Spleen (tissue), 11 donors: ENCODE results near the gene VDAC2. TPM values are rescaled to one million over a fixed set of nuclear protein-coding genes. Genes with fewer than 3 reads are reported as not detected.

Experiments
- DNase-seq: peaks from one replicate; pipeline ENCODE4 v3.0.0-alpha.2; 2020
- H3K27ac ChIP-seq, 8 donors: fragments of 200-600 bp; sonication (generic) in 7 of 8; 1 replicate in 4 of 8; 2 replicates in 4 of 8; pipeline versions ENCODE4 v1.5.0 to v1.8.0; 2016 to 2021; ENCODE audit warnings: inconsistent platforms in 4 of 8, mild to moderate bottlenecking in 4 of 8, moderate library complexity in 1 of 8
- H3K27me3 ChIP-seq, 7 donors: fragments of 200-600 bp; sonication (generic) in 6 of 7; replicated peaks in 1 of 7; 1 replicate in 4 of 7; 2 replicates in 3 of 7; pipeline versions ENCODE4 v1.5.0 to v1.8.0; 2016 to 2021; ENCODE audit warnings: inconsistent platforms in 3 of 7, mild to moderate bottlenecking in 1 of 7
- H3K36me3 ChIP-seq, 6 donors: fragments of 200-600 bp; sonication (generic) in 5 of 6; 1 replicate in 4 of 6; 2 replicates in 2 of 6; pipeline versions ENCODE4 v1.5.0 to v1.8.0; 2016 to 2021; ENCODE audit warnings: inconsistent platforms in 2 of 6
- H3K4me1 ChIP-seq, 6 donors: fragments of 200-600 bp; sonication (generic) in 5 of 6; 1 replicate in 3 of 6; 2 replicates in 3 of 6; pipeline versions ENCODE4 v1.5.0 to v1.8.0; 2016 to 2021; ENCODE audit warnings: inconsistent platforms in 3 of 6
- H3K4me3 ChIP-seq, 8 donors: fragments of 200-600 bp; sonication (generic) in 7 of 8; 1 replicate in 4 of 8; 2 replicates in 4 of 8; pipeline versions ENCODE4 v1.5.0 to v1.8.0; 2016 to 2021; ENCODE audit warnings: inconsistent platforms in 4 of 8, mild to moderate bottlenecking in 4 of 8, moderate library complexity in 2 of 8
- H3K9me3 ChIP-seq, 8 donors: fragments of 200-600 bp; sonication (generic) in 7 of 8; 1 replicate in 4 of 8; 2 replicates in 4 of 8; pipeline versions ENCODE4 v1.5.0 to v1.8.0; 2016 to 2021; ENCODE audit warnings: inconsistent platforms in 4 of 8
- POLR2A ChIP-seq, 3 donors: fragments of 450-650 bp; IDR thresholded peaks; one replicate each; pipeline ENCODE4 v1.5.1; 2017; ENCODE audit warnings: antibody characterized with exemption in 3 of 3, mild to moderate bottlenecking in 1 of 3
- POLR2AphosphoS5 ChIP-seq, 3 donors: sonication (generic); formaldehyde crosslinking; IDR thresholded peaks; one replicate each; pipeline ENCODE4 v1.5.1; 2017; ENCODE audit warnings: antibody characterized with exemption in 3 of 3
- WGBS, 5 donors: extraction: QIAGEN DNeasy Blood & Tissue Kit in 3 of 5; methylation state at CpG; one replicate each; pipeline versions ENCODE4 v1.1.5 to v1.1.7; 2013 to 2018; 5-methylcytosine and 5-hydroxymethylcytosine counted together
- intact Hi-C: fragments of 100-400 bp; cut with DNase I; formaldehyde crosslinking; loops from one replicate; pipeline ENCODE4 v1.15.0; 2023; ENCODE audit warnings: low total_unique reads
- polyA plus RNA-seq, 3 donors: library from polyadenylated mRNA; stranded (reverse); fragments of 200-250 nt; gene quantifications; one replicate each; pipeline ENCODE4 v1.2.1, GENCODE V29; 2013
- total RNA-seq, 7 donors: library from RNA; depleted of rRNA in 3 of 7; stranded (reverse); fragments of >200 nt in 3 of 7; fragmentation: NEBNext Ultra II Directional in 4 of 7; extraction: Animal tissue kit (Norgen Biotek cat#: 25700) in 4 of 7; gene quantifications; one replicate each; pipeline versions ENCODE4 v1.1.0 to v1.2.1, GENCODE V29; 2016 to 2021
- TF ChIP-seq, protein P1 (sequence below), 11 experiments: fragments of 200-600 bp in 7 of 11; fragments of 450-650 bp in 4 of 11; sonication (generic) in 4 of 11; IDR thresholded peaks in 8 of 11; conservative IDR thresholded peaks in 3 of 11; 1 replicate in 7 of 11; 2 replicates in 4 of 11; pipeline versions ENCODE4 v1.4.0 to v1.8.0; 2016 to 2021; ENCODE audit warnings: antibody characterized with exemption in 11 of 11, inconsistent platforms in 4 of 11, mild to moderate bottlenecking in 1 of 11
- donor health status: healthy with polysubstance abuse.
- donor health status: DM: no; HTN: no; CAD: no; lungs with moderate emphysema.
- donor health status: DM: no; HTN: no; CAD: no.
- donor health status: Bipolar disorder and iron deficiency.
- donor health status: healthy.
- donor health status: DM: no; HTN: no; CAD: no.
- donor health status: DM: yes; HTN: yes; CAD: no.

Gene VDAC2
- total and polyA plus RNA-seq, 10 donors = 62.0 to 108 (median 88.7) TPM

DNA sequence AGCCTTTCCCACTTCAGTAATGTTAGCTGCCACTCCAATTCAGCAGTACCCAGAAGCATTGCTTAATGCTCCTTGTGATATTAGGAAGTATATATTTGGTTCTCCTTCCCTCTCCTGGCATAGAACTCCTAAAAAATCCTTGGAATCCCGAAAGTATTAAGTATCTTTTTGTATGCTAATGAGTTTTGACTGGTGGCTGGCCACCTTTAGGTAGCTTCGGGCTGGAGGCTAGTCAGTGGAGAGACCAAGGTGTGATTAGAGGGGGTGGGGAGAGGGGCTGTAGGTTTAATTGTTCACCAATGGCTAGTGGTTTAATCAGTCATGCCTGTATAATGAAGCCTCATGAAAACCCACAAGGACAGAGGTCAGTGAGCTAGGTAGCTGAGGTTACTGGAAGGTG, 12.9 kb downstream of the VDAC2 start:
- Histone ChIP-seq H3K4me3 (no peak overlapping the region), H3K9me3 (no peaks in the 10 kb centered on the region), H3K27me3 (no peaks in the 10 kb centered on the region), H3K27ac (peak overlapping the region in 4 of 8 donors; percentile 56 to 76 (median 72)), H3K4me1 (peaks cover 22 to 77% (median 43%) of the 10 kb centered on the region in 6 donors), H3K36me3 (peaks cover 5 to 100% (median 83%) of the 10 kb centered on the region in 6 donors)
- 77 to 88% (median 80%) methylated on average over 2 of the region's 2 CpGs for WGBS, 5 donors
- no peak for DNase-seq
- TF ChIP-seq, protein P1, sequence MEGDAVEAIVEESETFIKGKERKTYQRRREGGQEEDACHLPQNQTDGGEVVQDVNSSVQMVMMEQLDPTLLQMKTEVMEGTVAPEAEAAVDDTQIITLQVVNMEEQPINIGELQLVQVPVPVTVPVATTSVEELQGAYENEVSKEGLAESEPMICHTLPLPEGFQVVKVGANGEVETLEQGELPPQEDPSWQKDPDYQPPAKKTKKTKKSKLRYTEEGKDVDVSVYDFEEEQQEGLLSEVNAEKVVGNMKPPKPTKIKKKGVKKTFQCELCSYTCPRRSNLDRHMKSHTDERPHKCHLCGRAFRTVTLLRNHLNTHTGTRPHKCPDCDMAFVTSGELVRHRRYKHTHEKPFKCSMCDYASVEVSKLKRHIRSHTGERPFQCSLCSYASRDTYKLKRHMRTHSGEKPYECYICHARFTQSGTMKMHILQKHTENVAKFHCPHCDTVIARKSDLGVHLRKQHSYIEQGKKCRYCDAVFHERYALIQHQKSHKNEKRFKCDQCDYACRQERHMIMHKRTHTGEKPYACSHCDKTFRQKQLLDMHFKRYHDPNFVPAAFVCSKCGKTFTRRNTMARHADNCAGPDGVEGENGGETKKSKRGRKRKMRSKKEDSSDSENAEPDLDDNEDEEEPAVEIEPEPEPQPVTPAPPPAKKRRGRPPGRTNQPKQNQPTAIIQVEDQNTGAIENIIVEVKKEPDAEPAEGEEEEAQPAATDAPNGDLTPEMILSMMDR (IDR thresholded peaks at IDR 0.05 in 8 of 11, conservative IDR thresholded peaks at IDR 0.05 in 3 of 11) = no peak
- TF ChIP-seq POLR2A (IDR thresholded peaks at IDR 0.05) (no peak), POLR2AphosphoS5 (IDR thresholded peaks at IDR 0.05) (no peak)
- intact Hi-C loops = no loop called here

DNA sequence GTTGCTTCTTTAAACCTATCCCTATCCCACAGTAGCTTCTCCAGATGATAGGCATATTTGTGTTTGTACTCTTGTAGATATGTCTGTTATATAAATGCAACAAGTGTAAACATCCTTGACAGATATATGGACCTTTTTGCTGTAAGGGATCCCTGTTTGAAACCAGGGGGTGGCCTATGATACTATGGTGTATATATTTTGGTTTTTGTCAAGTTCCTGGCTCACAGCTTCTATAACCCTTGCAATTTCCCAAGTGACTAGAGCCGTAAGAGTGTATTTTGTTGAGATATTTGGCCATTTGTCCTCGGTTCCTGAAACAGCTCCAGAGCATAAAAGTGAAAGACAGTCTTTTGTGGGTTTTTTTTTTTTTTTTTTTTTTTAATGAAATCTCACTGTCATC, 15.5 kb downstream of the VDAC2 start:
- peaks cover 0 to 100% (median 73%) of the 10 kb centered on the region in 6 donors for H3K36me3 ChIP-seq
- intact Hi-C loops = no loop called here
- no peak for DNase-seq
- no peak overlapping the region for H3K4me3 ChIP-seq
- no peaks in the 10 kb centered on the region for H3K9me3 ChIP-seq
- H3K27me3 ChIP-seq = no peaks in the 10 kb centered on the region
- peak overlapping the region in 7 of 8 donors; percentile 45 to 76 (median 69) for H3K27ac ChIP-seq
- TF ChIP-seq POLR2A (IDR thresholded peaks at IDR 0.05) (no peak), POLR2AphosphoS5 (IDR thresholded peaks at IDR 0.05) (no peak)
- WGBS, 5 donors = 73 to 85% (median 79%) methylated on average over 2 of the region's 2 CpGs
- H3K4me1 ChIP-seq = peaks cover 22 to 91% (median 50%) of the 10 kb centered on the region in 6 donors

DNA sequence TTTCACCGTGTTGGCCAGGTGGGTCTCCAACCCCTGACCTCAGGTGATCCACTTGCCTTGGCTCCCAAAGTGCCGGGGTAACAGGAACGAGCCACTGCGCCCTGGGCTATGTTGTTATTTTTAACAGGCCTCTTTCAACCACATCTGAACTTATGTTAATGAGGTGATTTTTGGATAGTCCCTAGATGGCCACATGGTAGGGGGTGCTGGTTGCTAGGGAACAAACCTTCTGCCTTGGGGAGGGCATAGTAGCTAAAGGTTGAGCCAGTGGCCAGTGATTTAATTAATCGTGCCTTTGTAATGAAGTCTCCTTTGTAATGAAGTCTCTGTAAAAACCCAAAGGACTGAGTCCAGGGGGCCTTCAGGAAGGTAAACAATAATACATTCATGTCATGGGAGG, 16.1 kb downstream of the VDAC2 start:
- no peak overlapping the region for H3K4me3 ChIP-seq
- TF ChIP-seq POLR2A (IDR thresholded peaks at IDR 0.05) (no peak), POLR2AphosphoS5 (IDR thresholded peaks at IDR 0.05) (no peak)
- TF ChIP-seq, protein P1 (IDR thresholded peaks at IDR 0.05 in 8 of 11, conservative IDR thresholded peaks at IDR 0.05 in 3 of 11) = no peak
- H3K4me1 ChIP-seq = peaks cover 22 to 91% (median 50%) of the 10 kb centered on the region in 6 donors
- DNase-seq = no peak
- 70 to 92% (median 80%) methylated on average over 5 of the region's 5 CpGs for WGBS, 5 donors
- intact Hi-C loops = no loop called here
- peak overlapping the region in 5 of 8 donors; percentile 56 to 76 (median 73) for H3K27ac ChIP-seq
- H3K9me3 ChIP-seq = no peaks in the 10 kb centered on the region
- no peaks in the 10 kb centered on the region for H3K27me3 ChIP-seq
- H3K36me3 ChIP-seq = peaks cover 0 to 100% (median 73%) of the 10 kb centered on the region in 6 donors

DNA sequence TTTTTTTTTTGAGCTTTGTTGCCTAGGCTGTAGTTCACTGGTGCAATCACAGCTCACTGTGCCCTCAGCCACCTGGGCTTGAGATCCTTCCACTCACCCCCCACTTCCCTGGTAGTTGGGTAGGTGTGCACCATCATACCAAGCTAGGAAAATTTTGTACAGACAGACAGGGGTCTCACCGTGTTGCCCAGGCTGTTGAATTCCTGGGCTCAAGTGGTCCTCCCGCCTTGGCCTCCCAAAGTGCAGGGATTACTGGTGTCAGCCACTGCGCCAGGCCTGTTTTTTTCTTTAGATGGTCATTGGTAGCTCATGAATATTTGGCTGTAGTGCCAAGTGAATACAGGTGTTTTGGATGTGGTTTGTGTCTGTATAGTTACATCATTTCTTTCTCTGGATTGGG, 17.7 kb downstream of the VDAC2 start:
- Histone ChIP-seq H3K36me3 (peaks cover 0 to 100% (median 68%) of the 10 kb centered on the region in 6 donors), H3K9me3 (no peaks in the 10 kb centered on the region), H3K27ac (peak overlapping the region in 2 of 8 donors; percentile 13 to 69), H3K27me3 (no peaks in the 10 kb centered on the region), H3K4me3 (no peak overlapping the region), H3K4me1 (peaks cover 22 to 76% (median 49%) of the 10 kb centered on the region in 6 donors)
- no peak for DNase-seq
- intact Hi-C loops = no loop called here
- TF ChIP-seq POLR2A (IDR thresholded peaks at IDR 0.05) (no peak), POLR2AphosphoS5 (IDR thresholded peaks at IDR 0.05) (no peak)
- TF ChIP-seq, protein P1 (IDR thresholded peaks at IDR 0.05 in 8 of 11, conservative IDR thresholded peaks at IDR 0.05 in 3 of 11) = no peak
- 88 to 95% (median 90%) methylated on average over 3 of the region's 3 CpGs for WGBS, 5 donors
